Breast epithelium (tissue), 3 donors: ENCODE data around the gene UPF3B.

Experiments
- CTCF ChIP-seq, 3 donors: fragments of 450-650 bp; IDR thresholded peaks; one replicate each; pipeline ENCODE4 v1.5.1; 2016 to 2017; ENCODE audit warnings: antibody characterized with exemption in 3 of 3, mild to moderate bottlenecking in 3 of 3, moderate library complexity in 3 of 3
- POLR2AphosphoS5 ChIP-seq, 3 donors: sonication (generic); formaldehyde crosslinking; IDR thresholded peaks; one replicate each; pipeline ENCODE4 v1.6.1; 2017; ENCODE audit warnings: antibody characterized with exemption in 3 of 3

- no peak for TF ChIP-seq CTCF (IDR thresholded peaks at IDR 0.05)
- no peak for TF ChIP-seq POLR2AphosphoS5 (IDR thresholded peaks at IDR 0.05)
Measured at GRCh38 chrX:119784747-119785446, 67.9 kb downstream of the UPF3B start.
